Fibroblast of pulmonary artery (primary cell): ENCODE results near the gene KIF13A.
A peak's percentile ranks its signal among the peaks of the same experiment; 100 is the strongest.

Experiments
- DNase-seq: peaks from one replicate; pipeline ENCODE4 v3.0.0-alpha.2; 2010; ENCODE audit warnings: low read depth
- H3K4me3 ChIP-seq: replicated peaks from 2 replicates; pipeline ENCODE4 v1.5.1; 2011; ENCODE audit warnings: low read depth, mild to moderate bottlenecking, control low read depth, low read length, moderate library complexity
- TF ChIP-seq, protein P1 (sequence below): IDR thresholded peaks from 2 replicates; pipeline ENCODE4 v1.5.1; 2011; ENCODE audit warnings: mild to moderate bottlenecking, control low read depth, low read length, inconsistent platforms; ENCODE audit errors: missing control alignments

The KIF13A gene

DNA sequence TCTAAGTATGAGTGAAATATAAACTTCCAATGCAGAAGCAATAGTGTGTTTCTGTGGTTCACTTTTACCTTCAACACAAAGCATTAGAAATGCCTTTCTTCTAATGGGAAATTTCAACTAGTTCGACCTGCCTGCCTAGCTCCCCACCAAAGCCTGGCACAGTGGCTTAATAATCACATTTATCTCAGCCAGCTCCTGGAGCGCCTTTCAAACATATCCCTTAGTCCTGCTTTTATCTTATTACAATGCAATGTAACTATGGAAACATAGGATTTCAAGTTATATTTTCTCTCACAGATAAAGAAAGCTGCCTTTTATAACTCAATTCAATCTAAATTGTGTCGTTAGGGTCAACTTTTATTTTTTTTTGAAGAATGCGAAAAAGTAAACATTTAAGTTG is 53.7 kb downstream of the KIF13A start:
- no peak overlapping the region for H3K4me3 ChIP-seq
- TF ChIP-seq, protein P1, sequence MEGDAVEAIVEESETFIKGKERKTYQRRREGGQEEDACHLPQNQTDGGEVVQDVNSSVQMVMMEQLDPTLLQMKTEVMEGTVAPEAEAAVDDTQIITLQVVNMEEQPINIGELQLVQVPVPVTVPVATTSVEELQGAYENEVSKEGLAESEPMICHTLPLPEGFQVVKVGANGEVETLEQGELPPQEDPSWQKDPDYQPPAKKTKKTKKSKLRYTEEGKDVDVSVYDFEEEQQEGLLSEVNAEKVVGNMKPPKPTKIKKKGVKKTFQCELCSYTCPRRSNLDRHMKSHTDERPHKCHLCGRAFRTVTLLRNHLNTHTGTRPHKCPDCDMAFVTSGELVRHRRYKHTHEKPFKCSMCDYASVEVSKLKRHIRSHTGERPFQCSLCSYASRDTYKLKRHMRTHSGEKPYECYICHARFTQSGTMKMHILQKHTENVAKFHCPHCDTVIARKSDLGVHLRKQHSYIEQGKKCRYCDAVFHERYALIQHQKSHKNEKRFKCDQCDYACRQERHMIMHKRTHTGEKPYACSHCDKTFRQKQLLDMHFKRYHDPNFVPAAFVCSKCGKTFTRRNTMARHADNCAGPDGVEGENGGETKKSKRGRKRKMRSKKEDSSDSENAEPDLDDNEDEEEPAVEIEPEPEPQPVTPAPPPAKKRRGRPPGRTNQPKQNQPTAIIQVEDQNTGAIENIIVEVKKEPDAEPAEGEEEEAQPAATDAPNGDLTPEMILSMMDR: no peak
- no peak for DNase-seq

DNA sequence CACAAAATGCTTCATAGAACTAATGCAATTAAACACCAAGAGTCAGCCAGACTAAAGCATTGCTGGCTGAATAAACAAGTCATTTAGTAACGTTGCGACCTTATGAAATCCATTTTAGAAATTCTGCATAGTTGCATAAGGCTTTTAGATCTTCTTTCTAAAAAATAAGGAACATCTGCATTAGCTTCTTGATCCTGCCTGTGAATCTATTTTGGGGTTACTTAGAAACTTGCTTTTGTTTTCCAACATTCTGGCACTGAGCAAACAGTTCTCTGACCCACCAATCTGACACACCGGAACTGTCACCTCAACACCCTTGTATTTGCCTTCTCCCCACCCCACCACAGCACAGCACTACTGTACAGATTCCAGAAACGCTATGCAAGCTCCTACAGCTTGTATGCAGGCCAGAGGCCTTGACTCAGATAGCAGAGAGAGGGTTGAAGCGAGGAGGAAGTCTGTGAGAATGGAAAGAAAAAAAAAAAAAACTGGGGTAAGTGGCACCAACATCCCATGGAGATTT is 55.0 kb downstream of the KIF13A start:
- H3K4me3 ChIP-seq: no peak overlapping the region
- TF ChIP-seq, protein P1: no peak
- peak; percentile 90 for DNase-seq

DNA sequence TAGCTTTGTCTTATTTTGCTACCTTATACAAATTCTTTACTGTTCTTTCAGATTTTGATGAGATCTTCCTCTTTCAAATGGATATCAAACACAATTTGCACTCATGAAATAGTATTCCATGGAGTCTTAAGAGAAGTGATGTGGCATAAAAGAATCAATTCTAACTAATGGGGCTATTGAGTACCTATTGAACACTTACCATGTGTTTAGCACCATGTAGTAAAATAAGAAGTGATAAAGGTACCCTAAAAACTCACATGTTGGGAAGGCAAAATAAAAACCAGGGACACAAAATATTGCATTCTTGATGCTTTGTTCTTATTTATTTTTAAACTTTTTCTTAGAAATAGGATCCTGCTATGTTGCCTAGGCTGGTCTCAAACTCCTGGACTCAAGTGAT is 56.2 kb downstream of the KIF13A start:
- DNase-seq: no peak
- TF ChIP-seq, protein P1: no peak
- no peak overlapping the region for H3K4me3 ChIP-seq

DNA sequence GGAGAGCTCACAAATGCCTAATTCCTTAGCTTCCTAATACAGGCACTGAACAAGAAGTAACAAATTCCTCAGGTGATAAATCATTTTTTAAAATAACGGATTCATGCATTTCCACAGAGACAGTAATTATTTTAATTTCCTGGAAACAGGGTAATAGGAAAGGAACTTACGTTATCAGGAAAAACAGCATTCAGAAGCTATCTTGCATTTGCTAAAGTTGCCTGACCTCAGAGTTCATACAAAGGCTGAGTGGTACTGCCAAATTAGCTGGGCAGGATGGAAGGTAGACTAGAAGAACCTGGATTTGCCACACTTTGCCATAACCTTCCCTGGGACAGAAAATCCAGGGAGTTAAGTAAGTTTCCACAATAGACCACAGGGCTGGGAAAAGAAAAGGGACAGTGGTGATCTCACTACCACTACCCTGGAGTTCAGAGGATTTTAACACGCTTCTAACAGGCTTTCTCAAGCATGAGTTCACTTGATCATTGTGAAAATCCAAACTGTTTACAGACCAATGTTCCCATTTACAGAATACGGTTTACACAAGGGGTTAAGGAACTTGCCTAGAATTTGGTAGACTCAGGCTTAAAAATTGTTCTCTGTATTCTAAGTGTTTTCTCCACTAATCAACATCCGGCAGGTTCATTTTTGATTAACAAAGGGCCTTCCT is 57.0 kb downstream of the KIF13A start:
- TF ChIP-seq, protein P1: no peak
- peak; percentile 42 for DNase-seq
- H3K4me3 ChIP-seq: no peak overlapping the region

DNA sequence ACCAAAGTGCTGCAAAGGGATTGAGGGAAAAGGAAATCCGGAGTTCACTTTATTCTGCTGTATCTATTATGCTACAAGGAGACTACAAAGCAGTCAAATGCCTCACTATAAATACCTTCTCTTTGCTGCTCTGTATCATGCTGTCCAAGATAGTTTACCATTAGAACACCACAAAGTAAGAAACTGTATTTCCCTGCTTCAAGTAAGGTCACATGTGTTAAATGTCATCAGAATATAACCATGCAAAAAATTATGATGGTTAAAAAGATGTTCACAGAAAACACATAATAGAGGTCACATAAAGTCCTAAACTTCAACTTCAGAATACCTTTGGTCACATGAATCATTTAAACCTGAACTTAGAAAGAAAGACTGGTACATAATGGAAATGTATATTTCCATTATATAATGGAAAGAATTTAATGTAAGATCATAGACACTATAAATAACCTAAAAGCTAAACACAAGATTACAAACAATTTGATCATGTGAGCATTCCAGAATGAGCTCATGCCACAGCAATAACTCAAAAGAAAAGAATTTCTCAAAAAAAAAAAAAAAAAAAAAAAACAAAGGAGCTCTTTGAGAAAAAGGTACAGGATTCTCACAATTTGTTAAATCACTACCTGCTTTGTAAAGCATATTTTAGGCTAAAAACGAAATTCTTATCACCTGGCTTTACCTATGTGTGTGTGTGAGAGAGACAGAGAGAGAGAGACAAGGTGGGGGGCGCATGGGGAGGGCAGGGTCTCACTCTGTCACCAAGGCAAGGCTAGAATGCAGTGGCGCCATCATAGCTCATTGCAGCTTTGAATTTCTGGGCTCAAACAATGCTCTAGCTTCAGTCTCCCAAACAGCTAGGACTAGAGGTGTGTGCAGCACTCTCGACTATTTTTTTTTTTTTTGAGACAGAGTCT is 58.7 kb downstream of the KIF13A start:
- H3K4me3 ChIP-seq: no peak overlapping the region
- TF ChIP-seq, protein P1: no peak
- DNase-seq: peak; percentile 72

DNA sequence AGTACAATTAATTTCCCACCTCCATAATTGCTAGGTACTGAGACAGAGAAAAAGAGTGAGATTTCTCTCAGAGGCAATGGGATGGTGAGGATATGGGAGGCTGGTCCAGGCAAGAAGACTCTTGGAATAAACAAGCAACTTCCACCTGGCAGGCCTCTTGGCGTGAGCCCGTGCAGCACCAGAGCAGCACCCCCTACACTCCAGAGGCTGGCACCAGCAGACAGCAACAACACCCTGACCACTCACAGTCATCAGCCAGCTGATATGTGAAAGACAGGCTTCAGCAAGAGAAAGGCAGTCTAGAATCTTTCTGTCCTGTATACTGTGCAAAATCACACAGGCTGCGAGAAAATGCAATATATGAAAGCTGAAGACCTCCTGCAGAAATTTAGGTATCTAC is 59.7 kb downstream of the KIF13A start:
- H3K4me3 ChIP-seq: no peak overlapping the region
- TF ChIP-seq, protein P1: no peak
- DNase-seq: no peak
